Activated CD4-positive, alpha-beta T cell treated with anti-CD3 and anti-CD28 coated beads, Interleukin-2, Interleukin-6, amounts not matched to agents 100 ng/mL and 50 ng/mL, durations not matched to agents 16 hours and 8 hours (primary cell): ENCODE results near the gene NRCAM.

Experiments used
- DNase-seq: peaks from one replicate; pipeline ENCODE4 v3.0.0-alpha.2; 2020

The NRCAM gene

DNA sequence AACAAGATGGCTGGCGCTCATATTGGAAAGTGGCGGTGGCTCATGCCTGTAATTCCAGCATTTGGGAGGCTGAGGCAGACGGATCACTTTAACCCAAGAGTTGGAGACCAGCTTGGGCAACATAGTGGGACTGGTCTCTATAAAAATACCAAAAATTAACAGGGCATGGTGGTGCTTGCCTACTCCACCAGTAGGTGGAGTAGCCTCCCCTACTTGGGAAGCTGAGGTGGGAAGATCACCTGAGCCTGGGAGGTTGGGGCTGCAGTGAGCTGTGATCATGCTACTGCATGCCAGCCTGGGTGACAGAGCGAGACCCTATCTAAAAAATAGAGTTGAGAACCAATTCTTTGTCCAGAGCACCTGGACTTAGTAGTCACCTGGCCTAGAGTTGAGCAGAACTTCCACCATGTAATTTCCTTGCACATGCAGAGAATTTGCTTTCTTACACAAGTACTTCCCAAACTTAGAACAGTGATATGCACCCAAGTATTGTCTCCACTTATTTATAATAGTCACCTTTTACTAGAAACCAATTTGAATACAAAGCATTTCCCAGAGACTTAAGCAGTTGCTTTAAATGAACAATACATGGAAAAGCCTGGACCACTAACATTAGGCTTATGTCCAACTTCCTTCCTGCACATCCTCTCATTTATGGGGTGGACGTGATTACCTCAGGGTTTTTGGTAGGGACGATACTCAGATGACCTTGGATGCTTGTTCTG, 342.0 kb downstream of the NRCAM start:
- DNase-seq, result peak; percentile 23

GRCh38 chr7:108112683-108113082, 343.6 kb downstream of the NRCAM start:
- no peak for DNase-seq

- peak; percentile 5 for DNase-seq
Measured at GRCh38 chr7:108109221-108109908, 346.9 kb downstream of the NRCAM start.

- DNase-seq, result no peak
Measured at GRCh38 chr7:108108131-108108530, 348.1 kb downstream of the NRCAM start.

DNA sequence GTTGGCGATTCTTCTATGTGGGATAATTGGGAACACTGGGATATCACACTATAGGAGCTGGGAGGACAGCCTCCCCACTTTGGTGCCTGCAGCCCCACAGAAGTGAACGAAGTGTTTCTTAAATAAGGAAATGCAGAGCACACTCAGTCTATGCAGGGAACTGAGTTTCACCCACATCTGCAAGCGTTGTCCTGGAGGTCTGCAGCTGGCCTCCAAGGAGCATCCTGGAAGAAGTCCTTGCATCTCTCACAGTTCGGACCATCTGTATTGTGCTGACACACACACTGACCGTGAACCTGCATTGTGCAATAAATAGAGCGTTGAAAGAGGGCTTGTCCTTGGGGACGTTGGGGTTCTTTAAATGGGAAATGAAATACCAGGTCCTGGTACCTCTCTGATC, 351.9 kb downstream of the NRCAM start:
- no peak for DNase-seq

DNA sequence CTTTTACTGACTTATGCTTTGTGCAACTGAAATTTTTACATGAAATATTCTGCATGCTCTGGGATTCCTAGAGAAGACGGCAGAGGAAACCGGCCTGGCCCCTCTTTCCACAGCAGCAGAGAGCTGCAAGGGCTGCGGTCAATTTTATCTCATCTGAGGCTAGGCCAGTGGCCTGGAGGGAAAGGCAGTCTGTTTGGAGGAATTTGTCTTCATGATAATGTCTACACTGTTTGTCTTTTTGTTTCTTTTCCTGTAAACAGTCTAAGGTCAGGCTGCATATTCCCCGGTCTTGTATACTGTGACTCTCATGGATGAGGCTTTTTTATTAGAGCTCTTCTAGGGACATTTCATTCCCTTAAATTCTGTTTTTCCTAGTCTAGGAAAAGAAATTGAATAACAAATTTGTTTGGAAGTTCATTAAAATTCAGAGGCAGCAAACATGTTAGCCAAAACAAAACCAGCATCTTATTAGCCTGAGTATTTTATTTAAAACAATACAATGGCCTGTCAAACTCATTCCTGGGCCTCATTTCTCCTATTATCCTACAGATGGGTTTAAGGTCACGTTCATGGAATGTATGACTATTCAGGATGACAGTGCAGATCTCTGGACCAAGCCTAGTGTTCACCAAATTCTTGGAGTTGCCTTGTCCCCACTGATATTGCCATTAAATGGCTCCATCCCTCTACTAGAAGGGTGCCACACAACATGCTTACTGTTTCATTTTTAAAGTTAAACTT, 352.5 kb downstream of the NRCAM start:
- DNase-seq, result no peak

- DNase-seq, result no peak
Measured at GRCh38 chr7:108102671-108103312, 353.4 kb downstream of the NRCAM start.

DNA sequence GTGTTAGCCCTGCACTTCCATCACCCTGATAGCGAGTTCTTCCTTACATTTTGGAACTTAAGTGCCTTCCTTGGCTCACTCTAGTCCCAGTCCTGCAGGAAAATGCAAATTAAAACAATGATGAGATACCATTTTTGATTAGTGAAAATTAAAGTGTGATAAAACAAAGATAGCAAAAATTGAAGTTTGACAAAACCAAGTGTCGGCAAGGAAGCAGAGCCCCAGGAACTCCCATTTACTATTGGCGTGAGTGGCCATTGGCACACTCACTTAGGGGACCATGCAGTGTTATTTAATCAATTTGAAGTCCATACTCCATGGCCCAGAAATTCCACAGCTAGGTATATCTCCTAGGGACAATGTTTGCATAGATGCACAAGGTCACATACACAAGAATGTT, 354.5 kb downstream of the NRCAM start:
- DNase-seq, result no peak

DNA sequence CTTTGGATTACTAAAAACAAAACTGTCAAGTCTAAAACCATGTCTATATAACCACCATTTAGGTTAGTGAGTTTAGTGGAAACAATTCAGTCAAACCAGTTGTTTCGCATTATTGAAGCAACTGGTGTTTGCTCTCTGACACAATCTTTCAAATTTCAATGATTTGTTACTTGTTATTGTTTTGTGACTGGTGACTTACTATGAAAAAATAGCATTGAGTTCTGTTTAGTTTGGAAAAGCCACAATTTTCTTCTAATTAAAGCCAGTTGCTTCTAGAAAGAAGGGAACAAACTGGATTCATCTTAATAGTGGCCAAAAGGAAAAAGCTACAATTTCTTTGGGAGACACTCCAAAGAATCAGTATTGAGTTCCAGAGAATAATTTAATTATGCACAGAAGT, 356.5 kb downstream of the NRCAM start:
- DNase-seq, result no peak

GRCh38 chr7:108097703-108098102, 358.5 kb downstream of the NRCAM start:
- no peak for DNase-seq
